OCI-M2 (cell line): ENCODE results near the gene METTL9.
"Not testable (repeated sequence)": the region's sequence is repeated elsewhere in the genome, so short reads cannot be mapped to it uniquely, and the experiment has no call there.

ENCODE experiments used
- DNase-seq: peaks from one replicate; lab custom pipeline; 2025; ENCODE audit not compliant: unreplicated experiment; lab: John Stamatoyannopoulos, UW

METTL9 gene

DNA sequence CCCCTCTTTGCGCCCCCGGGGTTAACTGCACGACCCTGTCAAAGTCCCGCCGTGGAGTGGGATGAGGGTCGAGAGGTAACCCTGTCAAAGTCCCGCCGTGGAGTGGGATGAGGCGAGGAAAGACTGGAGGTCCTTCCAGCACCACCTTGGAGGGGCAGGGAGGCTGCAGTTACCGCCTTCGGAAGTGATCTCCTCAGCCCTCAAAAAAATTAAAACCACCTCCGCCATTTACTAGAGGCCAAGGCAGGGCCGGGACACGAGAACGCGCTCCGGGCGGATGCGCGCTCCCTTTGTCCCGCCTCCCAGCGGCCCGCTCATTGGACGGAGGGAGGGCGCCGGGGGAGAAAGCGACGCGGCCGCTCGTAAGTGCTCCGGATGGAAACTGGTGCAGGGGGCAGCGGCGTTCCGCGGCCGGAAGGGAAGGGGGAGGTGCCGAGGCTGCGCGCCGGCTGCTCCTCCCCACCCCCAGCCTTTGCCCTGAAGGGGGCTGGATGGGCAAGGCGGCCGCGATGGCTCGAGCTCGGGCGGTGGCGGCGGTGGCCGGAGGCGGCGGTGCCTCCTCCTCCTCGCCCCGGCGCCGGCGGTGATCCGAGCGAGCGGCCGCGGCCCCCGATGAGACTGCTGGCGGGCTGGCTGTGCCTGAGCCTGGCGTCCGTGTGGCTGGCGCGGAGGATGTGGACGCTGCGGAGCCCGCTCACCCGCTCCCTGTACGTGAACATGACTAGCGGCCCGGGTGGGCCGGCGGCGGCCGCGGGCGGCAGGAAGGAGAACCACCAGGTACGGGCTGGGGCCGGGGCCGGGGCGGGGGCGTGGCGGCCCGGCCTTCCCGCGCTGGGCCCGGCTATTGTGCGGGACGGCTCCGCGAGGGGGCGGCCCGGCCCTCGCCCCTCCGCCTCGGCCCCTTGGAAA is at the start of gene METTL9:
Gene METTL9, plus strand, starts transcription at position 456 of the 909 bp plus-strand sequence. Its CDS starts 157 bp downstream, at position 613.
- DNase-seq = peak; percentile 66

DNA sequence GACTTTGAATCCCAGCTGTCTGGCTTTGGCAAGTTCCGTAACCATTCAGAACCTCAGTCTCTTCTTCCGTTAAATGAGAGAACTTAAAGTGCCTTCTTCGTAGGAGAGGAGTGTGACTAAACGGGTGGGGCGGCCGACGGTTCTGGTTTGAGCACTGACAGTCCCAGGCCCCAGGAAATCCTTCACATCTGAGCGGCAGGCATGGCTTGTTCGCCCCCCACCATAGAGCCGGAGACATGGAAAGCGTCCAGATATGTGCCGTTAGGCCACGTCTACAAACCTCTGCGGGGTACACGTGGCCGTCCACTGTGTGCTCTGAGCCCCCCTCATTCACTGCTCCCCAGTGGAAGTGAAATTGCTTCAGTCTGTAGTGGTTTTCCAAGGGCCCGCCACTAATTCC is 49.4 kb upstream of the METTL9 start:
- not testable (repeated sequence) for DNase-seq

DNA sequence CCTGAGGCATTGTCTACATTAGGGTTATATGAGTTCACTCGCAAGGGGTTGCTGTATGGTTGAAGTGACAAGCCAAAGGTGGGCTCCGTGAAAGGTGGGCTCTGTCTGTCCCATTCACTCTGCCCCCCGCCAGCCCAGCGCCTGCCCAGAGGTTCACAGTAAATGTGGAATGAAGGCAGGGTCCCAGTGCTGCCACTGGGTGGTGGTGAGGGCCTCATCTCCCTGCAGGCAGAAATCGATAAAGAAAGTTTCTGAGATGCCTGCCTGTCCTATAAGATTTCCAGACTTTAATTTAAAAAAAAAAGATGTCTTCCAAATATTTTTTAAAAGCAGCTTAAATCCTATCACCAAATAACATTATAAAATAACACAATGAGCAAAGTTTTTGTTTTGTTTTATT is 48.9 kb upstream of the METTL9 start:
- not testable (repeated sequence) for DNase-seq

DNA sequence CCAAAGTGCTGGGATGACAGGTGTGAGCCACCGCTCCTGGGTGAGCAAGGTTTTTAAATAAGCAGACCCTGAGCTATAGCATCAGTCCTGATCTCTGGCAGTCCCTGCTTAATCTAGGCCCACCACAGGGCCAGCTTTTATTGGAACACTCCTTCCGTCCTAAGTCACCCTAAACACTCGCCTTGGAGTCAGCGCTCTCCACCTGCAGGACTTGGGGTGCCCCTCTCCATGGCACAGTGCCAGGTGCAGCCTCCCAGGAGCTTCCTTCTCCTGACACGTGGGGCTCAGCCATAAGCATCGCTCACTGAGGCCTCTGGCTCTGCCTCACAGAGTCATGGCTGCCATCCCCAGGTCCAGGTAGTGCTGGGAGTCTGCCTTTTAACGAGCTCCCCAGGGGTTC is 48.3 kb upstream of the METTL9 start:
- DNase-seq = not testable (repeated sequence)

DNA sequence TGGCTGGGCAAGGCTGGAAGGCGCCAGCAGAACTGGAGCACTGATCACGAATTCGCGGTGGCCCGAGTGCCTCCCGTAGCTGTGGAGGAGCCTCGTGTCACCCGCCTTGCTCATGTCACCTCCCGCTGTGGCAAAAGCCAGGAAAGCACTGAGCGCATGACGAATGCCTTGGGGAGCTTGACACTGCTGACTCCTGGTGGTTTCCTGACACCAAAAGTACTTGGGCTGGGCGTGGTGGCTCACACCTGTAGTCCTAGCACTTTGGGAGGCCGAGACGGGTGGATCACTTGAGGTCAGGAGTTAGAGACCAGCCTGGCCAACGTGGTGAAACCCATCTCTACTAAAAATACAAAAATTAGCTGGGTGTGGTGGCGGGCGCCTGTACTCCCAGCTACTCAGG is 47.8 kb upstream of the METTL9 start:
- not testable (repeated sequence) for DNase-seq

DNA sequence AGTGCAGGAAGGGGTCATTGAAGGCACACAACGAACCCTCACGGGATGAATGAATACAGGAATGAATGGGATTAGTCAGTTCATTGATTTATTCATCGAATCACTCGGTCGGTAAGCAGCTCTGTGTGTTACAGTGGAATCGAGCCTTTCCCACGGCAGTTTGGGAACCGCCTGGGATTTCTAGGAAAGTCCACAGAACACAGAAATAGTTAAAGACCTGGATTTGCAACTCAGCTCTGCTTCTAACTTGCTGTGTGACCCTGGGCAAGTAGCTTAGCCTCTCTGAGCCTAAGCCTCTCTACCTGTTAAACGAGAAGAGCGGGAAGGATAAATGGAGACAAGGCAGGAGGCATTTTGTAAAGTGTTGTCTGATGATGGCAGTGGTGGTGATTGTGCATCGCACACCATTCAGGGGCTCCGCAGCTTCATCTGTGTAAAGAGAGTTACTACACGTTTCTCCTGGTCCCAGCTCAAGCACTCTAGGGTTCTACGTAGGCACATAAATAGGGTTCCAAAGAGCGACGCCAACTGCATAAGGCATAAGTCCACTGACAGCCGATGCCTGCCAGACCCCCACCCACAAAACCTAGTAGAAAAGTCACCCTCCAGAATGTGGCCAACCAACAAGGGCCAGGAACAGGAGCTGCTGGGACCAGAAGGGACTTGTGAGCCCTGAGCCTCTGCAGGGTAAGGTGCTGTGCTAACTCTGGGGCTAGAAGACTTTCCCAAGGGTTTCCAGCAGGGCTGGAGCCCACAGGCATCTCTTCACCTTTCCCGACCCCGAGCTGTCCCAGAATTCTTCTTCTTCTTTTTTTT is 45.7 kb upstream of the METTL9 start:
- DNase-seq = not testable (repeated sequence)

DNA sequence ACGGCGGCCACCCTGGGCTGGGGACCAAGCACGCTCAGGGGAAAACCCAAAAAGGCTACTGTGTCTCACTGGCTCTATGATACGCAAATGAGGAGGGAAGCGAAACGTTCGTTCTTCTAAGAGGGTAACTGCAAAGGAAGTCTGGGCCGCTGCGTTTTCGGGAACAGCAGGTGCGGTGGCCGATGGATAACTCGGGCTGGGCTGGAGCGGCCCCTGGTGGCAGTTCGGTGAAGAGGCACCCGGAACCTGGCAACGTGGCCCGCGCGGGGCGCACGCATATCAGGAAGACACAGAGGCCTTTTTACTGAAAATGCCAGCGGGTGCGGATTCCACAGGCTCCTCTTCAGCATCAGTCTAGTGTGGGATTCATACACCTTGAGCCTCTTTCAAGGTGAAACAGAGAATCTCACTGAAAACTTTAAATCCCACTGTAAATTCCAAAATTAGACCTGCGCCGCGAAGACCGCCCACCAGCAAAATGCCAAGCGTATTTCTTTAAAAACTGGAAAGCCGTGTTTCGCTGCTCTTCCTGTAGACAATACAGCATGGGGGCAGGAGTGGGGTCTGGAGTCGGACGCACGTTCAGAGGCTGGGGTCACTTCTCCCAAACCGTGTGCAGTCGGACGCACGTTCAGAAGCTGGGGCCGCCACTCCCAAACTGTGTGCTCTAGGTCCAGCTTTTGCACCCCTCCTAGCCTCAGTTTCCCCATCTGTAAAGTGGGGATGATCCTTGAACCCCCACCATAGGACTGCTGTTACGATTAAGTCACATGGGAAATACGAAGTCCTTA is 44.4 kb upstream of the METTL9 start:
- peak; percentile 10 for DNase-seq

DNA sequence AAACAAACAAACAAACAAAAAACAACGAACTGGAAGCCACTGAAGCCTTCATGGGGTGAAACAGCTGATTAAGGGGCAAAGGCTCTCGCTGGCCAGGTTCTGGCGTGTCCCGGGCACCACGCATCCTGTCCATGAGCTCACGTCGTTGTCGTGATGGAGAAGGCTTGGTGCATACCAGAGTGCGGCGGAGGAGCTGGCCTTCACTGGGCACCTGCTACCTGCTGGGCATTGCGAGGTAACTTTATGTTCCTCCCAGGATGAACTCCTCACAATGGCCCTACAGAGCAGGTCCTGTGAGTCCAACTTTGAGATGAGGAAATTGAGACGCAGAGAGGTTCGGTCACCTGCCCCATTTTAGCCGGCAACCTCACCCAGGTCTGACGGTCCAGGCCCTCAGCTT is 43.8 kb upstream of the METTL9 start:
- DNase-seq = not testable (repeated sequence)

DNA sequence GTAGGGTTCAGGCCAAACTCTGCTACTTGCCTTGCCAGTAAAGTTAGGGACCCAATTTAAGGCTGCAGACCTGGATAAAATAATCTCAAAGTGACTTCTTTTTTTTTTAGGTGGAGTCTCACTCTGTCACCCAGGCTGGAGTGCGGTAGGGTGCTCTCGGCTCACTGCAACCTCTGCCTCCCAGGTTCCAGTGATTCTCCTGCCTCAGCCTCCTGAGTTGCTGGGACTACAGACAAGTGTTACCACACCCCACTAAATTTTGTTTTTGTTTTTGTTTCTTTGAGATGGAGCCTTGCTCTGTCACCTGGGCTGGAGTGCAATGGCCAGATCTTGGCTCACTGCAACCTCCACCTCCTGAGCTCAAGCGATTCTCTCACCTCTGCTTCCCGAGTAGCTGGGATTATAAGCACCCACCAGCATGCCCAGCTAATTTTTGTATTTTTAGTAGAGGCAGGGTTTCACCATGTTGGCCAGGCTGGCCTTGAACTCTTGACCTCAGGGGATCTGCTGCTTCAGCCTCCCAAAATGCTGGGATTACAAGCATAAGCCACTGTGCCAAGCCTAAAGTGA is 43.3 kb upstream of the METTL9 start:
- not testable (repeated sequence) for DNase-seq

DNA sequence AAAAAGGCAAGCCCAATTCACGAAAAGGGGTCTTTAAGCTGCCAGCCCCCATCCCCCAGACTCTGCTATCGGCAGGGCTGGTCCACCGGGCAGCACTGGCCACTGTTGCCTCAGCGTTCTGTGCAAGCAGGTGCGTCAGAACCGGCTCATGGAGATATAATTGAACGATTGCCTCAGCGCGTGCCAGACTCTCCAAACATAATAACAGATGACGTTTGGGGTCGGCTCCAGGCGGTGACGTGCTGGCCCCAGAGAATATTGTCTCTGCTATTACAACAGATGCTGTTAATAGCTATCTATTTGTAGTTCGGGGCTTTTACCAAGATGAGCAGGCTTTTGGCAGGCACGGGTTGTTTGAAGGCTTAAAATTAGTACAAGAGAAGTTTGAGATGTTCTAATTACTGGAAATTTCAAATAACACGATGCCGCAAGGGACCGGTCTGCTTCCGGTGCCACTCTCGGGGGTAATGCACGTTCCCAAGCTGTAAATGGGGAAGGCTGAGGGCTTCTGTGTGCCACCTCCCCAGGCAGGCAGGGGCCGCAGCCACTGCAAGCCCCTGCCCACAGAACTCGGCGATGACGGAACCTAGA is 42.6 kb upstream of the METTL9 start:
- not testable (repeated sequence) for DNase-seq

DNA sequence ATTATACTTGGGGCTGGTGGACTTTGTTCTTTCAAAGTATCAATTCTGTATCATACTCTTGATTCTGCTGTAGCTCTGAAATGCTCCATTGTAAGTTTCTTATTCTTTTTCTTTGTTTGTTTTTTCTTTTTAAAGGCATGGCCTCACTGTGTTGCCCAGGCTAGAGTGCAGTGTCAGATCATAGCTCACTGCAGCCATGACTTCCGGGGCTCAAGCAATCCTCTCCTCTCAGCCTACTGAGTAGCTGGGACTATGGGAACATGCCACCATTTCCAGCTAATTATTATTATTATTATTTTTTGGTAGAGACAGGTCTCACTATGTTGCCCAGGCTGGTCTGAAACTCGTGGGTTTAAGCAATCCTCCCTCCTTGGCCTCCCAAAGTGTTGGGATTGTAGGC is 38.9 kb upstream of the METTL9 start:
- no peak for DNase-seq

DNA sequence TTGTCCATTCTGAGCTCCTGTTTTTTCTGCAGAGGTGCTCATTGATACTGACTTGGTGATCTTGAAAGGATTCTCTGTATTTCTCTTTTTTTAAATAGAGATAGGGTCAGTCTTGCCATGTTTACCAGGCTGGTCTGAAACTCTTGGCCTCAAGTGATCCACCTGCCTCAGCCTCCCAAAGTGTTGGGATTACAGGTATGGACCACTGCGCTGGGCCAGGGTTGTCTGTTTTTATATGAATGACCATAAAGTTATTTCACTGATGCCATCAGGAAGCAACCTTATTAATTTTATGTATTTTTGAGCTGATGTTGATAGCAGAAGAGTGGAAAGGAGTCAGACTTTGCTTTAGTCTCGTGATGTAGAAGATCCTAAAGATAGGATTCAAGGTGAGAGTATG is 35.7 kb upstream of the METTL9 start:
- no peak for DNase-seq

DNA sequence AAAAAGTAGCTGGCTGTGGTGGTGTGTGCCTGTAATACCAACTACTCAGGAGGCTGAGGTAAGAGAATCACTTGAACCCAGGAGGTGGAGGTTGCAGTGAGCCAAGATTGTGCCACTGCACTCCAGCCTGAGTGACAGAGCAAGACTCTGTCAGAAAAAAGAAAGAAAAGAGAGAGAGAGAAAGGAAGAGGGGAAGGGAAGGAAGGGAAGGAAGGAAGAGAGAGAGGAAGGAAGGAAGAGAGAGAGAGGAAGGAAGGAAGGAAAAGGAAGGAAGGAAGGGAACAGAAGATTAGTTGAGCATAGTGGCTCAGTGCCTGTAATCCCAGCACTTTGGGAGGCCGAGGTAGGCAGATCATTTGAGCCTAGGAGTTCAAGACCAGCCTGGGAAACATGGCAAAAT is 35.0 kb upstream of the METTL9 start:
- DNase-seq = not testable (repeated sequence)

DNA sequence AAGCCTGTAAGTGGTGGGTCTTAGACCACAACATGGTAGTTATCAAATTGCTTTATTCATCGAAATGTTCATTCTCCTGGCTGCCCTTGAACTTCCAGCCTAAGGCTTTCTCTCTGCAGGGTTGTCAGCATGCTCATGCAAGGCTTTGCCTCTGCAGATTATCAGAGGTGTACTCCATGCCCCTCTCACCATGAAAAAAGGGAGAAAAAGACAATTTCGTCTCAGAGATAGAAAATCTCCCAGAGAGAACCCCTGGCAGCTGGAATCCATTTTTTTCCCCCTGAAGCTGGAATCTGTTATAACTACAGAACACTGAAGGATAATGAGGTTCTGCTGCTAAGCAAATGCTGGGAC is 33.9 kb upstream of the METTL9 start:
- no peak for DNase-seq

DNA sequence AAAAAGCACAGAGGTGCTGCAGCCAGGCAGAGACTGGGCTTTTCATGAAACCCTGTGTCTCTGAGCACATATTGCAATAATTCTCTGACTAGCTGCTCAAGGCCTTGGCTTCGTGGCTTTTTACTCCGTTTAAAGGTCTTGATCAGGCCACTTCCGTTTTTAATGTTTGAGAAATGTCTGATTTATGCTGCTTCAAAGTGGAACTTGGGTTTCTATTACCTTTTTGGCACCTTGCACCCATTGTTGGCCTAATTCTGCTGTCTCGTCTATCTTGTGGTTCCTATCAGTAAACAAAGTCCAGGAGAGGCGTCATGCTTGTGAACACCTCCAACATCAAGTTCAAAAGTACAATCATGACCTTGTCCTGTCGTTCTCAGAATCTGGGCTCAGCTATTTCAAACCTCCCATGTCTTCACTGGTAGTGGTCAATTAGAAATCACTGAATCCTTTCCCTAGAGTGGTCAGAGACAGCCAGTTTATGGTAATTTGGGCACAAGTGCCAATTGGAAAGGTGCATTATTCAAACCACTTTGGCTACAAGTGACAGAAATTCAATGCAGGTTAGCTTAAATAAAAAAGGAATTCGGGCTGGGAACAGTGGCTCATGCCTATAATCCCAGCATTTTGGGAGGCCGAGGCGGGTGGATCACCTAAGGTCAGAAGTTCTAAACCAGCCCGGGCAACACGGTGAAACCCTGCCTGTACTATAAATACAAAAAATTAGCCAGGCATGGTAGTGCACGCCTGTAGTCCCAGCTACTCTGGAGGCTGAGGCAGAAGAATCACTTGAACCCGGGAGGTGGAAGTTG is 33.3 kb upstream of the METTL9 start:
- DNase-seq = no peak

DNA sequence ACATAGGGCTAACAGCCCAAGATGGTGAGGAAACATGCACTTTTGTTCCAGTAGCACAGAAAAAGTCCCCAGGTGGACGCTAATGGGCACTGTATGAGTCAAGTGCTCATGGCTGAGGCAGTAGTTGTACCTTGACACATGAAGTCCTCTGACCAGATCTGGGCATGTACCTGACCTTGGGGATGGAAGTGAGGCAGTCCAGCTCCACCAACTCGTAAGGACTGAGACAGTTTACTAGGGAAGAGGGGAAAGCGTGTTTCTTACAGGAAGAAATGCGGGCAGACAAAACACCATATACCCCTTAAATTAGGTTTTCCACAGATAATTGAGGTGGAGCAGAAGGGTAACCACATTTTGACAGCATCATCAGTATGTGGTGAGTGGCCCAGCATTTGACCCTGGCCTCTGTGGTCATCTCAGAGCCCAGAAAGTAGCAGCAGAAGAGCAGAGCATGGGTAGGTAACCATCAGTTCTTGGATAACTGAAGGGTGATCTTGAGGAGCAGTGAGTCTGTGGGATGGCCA is 32.4 kb upstream of the METTL9 start:
- no peak for DNase-seq

DNA sequence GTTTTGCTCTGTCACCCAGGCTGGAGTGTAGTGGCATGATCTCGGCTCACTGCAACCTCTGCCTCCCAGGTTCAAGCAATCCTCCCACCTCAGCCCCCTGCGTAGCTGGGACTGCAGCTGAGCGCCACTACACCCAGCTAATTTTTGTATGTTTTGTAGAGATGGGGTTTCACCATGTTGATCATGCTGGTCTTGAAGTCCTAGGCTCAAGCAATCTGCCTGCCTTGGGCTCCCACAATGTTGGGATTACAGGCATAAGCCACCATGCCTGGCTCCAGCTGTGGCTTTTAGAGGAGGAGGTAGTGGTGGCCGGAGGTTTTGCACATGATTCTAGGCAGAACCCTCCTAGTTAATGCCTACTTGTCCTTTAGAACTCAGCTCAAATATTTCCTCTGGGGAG is 31.9 kb upstream of the METTL9 start:
- not testable (repeated sequence) for DNase-seq

DNA sequence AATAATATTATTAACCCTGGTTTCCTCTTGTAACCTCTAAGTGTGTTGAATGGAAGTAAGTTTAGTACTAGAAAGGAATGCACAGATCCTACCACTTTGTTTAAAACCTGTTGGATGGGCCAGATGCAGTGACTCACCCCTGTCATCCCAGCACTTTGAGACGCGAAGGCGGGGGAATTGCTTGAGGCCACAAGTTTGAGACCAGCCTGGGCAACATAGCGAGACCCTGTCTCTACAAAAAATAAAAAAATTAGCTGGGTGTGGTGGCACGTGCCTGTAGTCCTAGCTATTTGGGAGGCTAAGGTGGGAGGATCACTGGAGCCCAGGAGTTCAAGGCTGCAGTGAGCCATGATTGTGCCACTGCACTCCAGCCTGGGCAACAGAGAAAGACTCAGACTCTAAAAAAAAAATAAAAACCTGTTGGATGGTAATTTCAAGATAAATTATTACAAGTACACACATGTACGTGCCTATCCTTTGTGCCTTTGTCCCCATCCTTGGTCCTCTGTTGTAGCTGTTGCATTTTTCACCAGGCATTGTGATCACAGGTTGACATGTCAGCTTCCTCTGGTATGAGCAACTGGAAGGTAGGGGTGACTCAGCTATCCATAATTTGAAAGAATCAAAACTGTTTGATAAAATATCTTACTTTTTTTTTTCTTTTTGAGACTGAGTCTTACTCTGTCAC is 30.7 kb upstream of the METTL9 start:
- no peak for DNase-seq

DNA sequence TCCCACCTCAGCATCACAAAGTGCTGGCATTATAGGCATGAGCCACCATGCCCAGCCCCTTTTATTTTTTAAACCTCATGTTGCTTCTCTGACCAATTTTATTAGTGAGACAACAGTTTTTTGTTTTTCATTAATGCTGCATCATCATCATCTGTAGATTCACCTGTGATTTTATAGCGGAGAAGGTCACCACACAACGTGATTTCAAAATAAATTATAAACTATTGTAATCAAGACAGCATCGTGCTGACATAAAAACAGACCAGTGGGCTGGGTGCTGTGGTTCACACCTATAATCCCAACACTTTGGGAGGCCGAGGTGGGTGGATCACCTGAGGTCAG is 28.7 kb upstream of the METTL9 start:
- DNase-seq = no peak
